ENCODE data around the gene GSTA4.

GRCh38 chr6:52955871-52956270, 39.2 kb downstream of the GSTA4 start:
- no peak for TF ChIP-seq CTCF (IDR thresholded peaks at IDR 0.05; ENCODE audit: insufficient read depth, low read depth, low read length)
- TF ChIP-seq EZH2 (IDR thresholded peaks at IDR 0.05; ENCODE audit: insufficient read depth, low read length), result no peak

Data from astrocyte (in vitro differentiated cells and primary cell).